Sigmoid colon (tissue), 4 donors: ENCODE measurements around the gene SLC6A9.

Experiments used
- CTCF ChIP-seq, 4 experiments: fragments of 450-650 bp in 3 of 4; fragments of 200-600 bp in 1 of 4; IDR thresholded peaks; one replicate each; pipeline ENCODE4 v1.5.1; 2016 to 2019; ENCODE audit warnings: antibody characterized with exemption in 4 of 4, mild to moderate bottlenecking in 3 of 4, moderate library complexity in 2 of 4
- EP300 ChIP-seq, 4 donors: sonication (generic); formaldehyde crosslinking; IDR thresholded peaks; one replicate each; pipeline ENCODE4 v1.6.1; 2017; ENCODE audit warnings: antibody characterized with exemption in 4 of 4
- POLR2A ChIP-seq, 2 donors: fragments of 450-650 bp; IDR thresholded peaks; one replicate each; pipeline ENCODE4 v1.6.1; 2016; ENCODE audit warnings: antibody characterized with exemption in 2 of 2, mild to moderate bottlenecking in 2 of 2, moderate library complexity in 2 of 2
- POLR2AphosphoS5 ChIP-seq, 4 donors: sonication (generic); formaldehyde crosslinking; IDR thresholded peaks; one replicate each; pipeline ENCODE4 v1.6.1; 2017; ENCODE audit warnings: antibody characterized with exemption in 4 of 4

GRCh38 chr1:44036409-44037139 is 5.3 kb upstream of the SLC6A9 start:
- TF ChIP-seq CTCF (IDR thresholded peaks at IDR 0.05) (peak; percentile 58 to 86 (median 72)), POLR2A (IDR thresholded peaks at IDR 0.05) (no peak), POLR2AphosphoS5 (IDR thresholded peaks at IDR 0.05) (peak in 2 of 4 donors; percentile 43 to 52), EP300 (IDR thresholded peaks at IDR 0.05) (no peak)
